HepG2 (cell line): Measurements from ENCODE around the gene SMCHD1. TPM values are rescaled to one million over a fixed set of nuclear protein-coding genes. Genes with fewer than 3 reads are reported as not detected.

ENCODE experiments used
- ATAC-seq: fragments of 200-7000 bp; cut with Tn5 transposase; 3 replicates; pipeline ENCODE4 v1.9.1; 2020; ENCODE audit warnings: mild to moderate bottlenecking, moderate library complexity
- BruUV-seq: library from RNA; stranded (reverse); fragments of 400-500 nt; replicated peaks from 2 replicates; lab custom pipeline; 2021; lab: Mats Ljungman, UMichigan
- CTCF ChIA-PET: fragments of 300-600 bp; formaldehyde crosslinking; extraction: SDS; loops from one replicate; lab custom pipeline; 2021; ENCODE audit warnings: low total read pairs, inconsistent platforms, low intra/inter-chr PET ratio; lab: Yijun Ruan, JAX
- POLR2A ChIA-PET: fragments of 350-600 bp; sonication (Branson Sonifier 250); formaldehyde crosslinking; loops from one replicate; lab custom pipeline; 2020; ENCODE audit warnings: antibody characterized with exemption, inconsistent platforms; lab: Yijun Ruan, JAX
- DNase-seq: peaks from one replicate; pipeline ENCODE4 v3.0.0-alpha.2; 2015; ENCODE audit warnings: low spot score
- FAIRE-seq: peaks from 3 replicates; lab custom pipeline; 2011; peaks lifted over from hg19 to GRCh38; lab: Jason Lieb, UNC
- H2AFZ ChIP-seq: one replicate; pipeline ENCODE4 v1.6.1; 2011; ENCODE audit warnings: low read length, inconsistent platforms
- H3K27ac ChIP-seq: fragments of 300-600 bp; 3 replicates; pipeline ENCODE4 v1.8.0; 2011; ENCODE audit warnings: mixed run types, mild to moderate bottlenecking, mixed read lengths, low read length, inconsistent platforms; ENCODE audit not compliant: insufficient read depth; ENCODE audit errors: extremely low read length
- H3K27me3 ChIP-seq, 2 experiments: fragments of 200-600 bp in 1 of 2; 2 replicates in 1 of 2; 3 replicates in 1 of 2; pipeline versions ENCODE4 v1.6.0 to v1.8.0; 2011; ENCODE audit warnings: low read length in 2 of 2, mild to moderate bottlenecking in 2 of 2, moderate library complexity in 2 of 2, inconsistent platforms in 1 of 2; ENCODE audit not compliant: insufficient read depth in 2 of 2, control insufficient read depth in 1 of 2
- H3K36me3 ChIP-seq, 2 experiments: fragments of 200-600 bp in 1 of 2; replicated peaks in 1 of 2; 2 replicates in 1 of 2; 3 replicates in 1 of 2; pipeline versions ENCODE4 v1.5.1 to v1.8.0; 2011; ENCODE audit warnings: low read length in 2 of 2, inconsistent platforms in 1 of 2; ENCODE audit not compliant: insufficient read depth in 2 of 2, control insufficient read depth in 1 of 2
- H3K4me1 ChIP-seq: 2 replicates; pipeline ENCODE4 v1.5.1; 2012; ENCODE audit warnings: low read length, inconsistent platforms; ENCODE audit not compliant: insufficient read depth
- H3K4me2 ChIP-seq: 2 replicates; pipeline ENCODE4 v1.6.0; 2011; ENCODE audit warnings: low read depth, low read length, inconsistent platforms
- H3K4me3 ChIP-seq, 3 experiments: fragments of 200-600 bp in 1 of 3; sonication (generic), shearing (Covaris generic) in 1 of 3; replicated peaks in 1 of 3; 2 replicates each; pipeline ENCODE4 v1.5.1; 2011 to 2016; ENCODE audit warnings: low read length in 3 of 3, inconsistent platforms in 2 of 3, low read depth in 2 of 3, mild to moderate bottlenecking in 2 of 3, control low read depth in 1 of 3, mixed read lengths in 1 of 3; ENCODE audit not compliant: insufficient read depth in 1 of 3
- H3K79me2 ChIP-seq: one replicate; pipeline ENCODE4 v1.6.1; 2011; ENCODE audit warnings: low read length, inconsistent platforms; ENCODE audit not compliant: insufficient read depth
- H3K9ac ChIP-seq: 2 replicates; pipeline ENCODE4 v1.6.0; 2011; ENCODE audit warnings: mild to moderate bottlenecking, low read depth, low read length, inconsistent platforms; ENCODE audit not compliant: insufficient read depth
- H3K9me3 ChIP-seq: 2 replicates; pipeline ENCODE4 v1.5.1; 2012; ENCODE audit warnings: mild to moderate bottlenecking, low read length
- H4K20me1 ChIP-seq: 2 replicates; pipeline ENCODE4 v1.6.0; 2011; ENCODE audit warnings: inconsistent platforms, mild to moderate bottlenecking, low read length, moderate library complexity; ENCODE audit not compliant: insufficient read depth
- CREB1 ChIP-seq, 2 experiments: fragments of 450-650 bp in 1 of 2; IDR thresholded peaks; 2 replicates each; pipeline ENCODE4 v1.6.1; 2016 to 2017; ENCODE audit warnings: control low read depth in 1 of 2, mild to moderate bottlenecking in 1 of 2, missing compliant biosample characterization in 1 of 2, missing genetic modification characterization in 1 of 2
- FOXA1 ChIP-seq, 2 experiments: fragments of 450-650 bp in 1 of 2; sonication (generic) in 1 of 2; formaldehyde crosslinking in 1 of 2; IDR thresholded peaks; 2 replicates each; pipeline versions ENCODE4 v1.4.0 to v1.6.1; 2016 to 2020; ENCODE audit warnings: missing genetic modification reagents in 1 of 2
- NFE2 ChIP-seq: sonication (generic); formaldehyde crosslinking; IDR thresholded peaks from 2 replicates; pipeline ENCODE4 v1.4.0; 2020; ENCODE audit warnings: missing genetic modification reagents
- PAWR ChIP-seq: sonication (generic); formaldehyde crosslinking; IDR thresholded peaks from 2 replicates; pipeline ENCODE4 v1.4.0; 2020; ENCODE audit warnings: missing genetic modification reagents, mild to moderate bottlenecking, borderline replicate concordance
- RORA ChIP-seq: sonication (generic); formaldehyde crosslinking; IDR thresholded peaks from 2 replicates; pipeline ENCODE4 v1.5.0; 2020; ENCODE audit warnings: mild to moderate bottlenecking, missing genetic modification reagents, moderate library complexity
- RXRB ChIP-seq: IDR thresholded peaks from 2 replicates; pipeline ENCODE4 v1.6.1; 2016; ENCODE audit warnings: borderline replicate concordance, missing genetic modification reagents, missing compliant biosample characterization
- TCF7L2 ChIP-seq: IDR thresholded peaks from 2 replicates; pipeline ENCODE4 v1.6.1; 2011; ENCODE audit warnings: mild to moderate bottlenecking, low read depth, low read length, moderate library complexity
- ZBTB21 ChIP-seq: sonication (generic); formaldehyde crosslinking; IDR thresholded peaks from 2 replicates; pipeline ENCODE4 v1.4.0; 2020; ENCODE audit warnings: missing genetic modification reagents
- ZFP36L1 ChIP-seq: sonication (generic); formaldehyde crosslinking; IDR thresholded peaks from 2 replicates; pipeline ENCODE4 v1.8.0; 2022; ENCODE audit warnings: mild to moderate bottlenecking, missing genetic modification reagents, moderate library complexity
- ZNF282 ChIP-seq: fragments of 450-650 bp; IDR thresholded peaks from 2 replicates; pipeline ENCODE4 v1.6.1; 2018; ENCODE audit not compliant: partially characterized antibody
- ZNF331 ChIP-seq: sonication (generic); formaldehyde crosslinking; IDR thresholded peaks from 2 replicates; pipeline ENCODE4 v1.4.0; 2020; ENCODE audit warnings: missing genetic modification reagents
- ZNF343 ChIP-seq: sonication (generic); formaldehyde crosslinking; IDR thresholded peaks from 2 replicates; pipeline ENCODE4 v1.4.0; 2020; ENCODE audit warnings: mild to moderate bottlenecking, missing genetic modification reagents
- ZNF703 ChIP-seq: sonication (generic); formaldehyde crosslinking; IDR thresholded peaks from 2 replicates; pipeline ENCODE4 v1.5.1; 2020; ENCODE audit warnings: missing genetic modification reagents, mild to moderate bottlenecking, moderate library complexity, borderline replicate concordance
- ZNF709 ChIP-seq: sonication (generic); formaldehyde crosslinking; IDR thresholded peaks from 2 replicates; pipeline ENCODE4 v1.5.0; 2020; ENCODE audit warnings: mild to moderate bottlenecking, missing genetic modification reagents
- ZNF75D ChIP-seq: sonication (generic); formaldehyde crosslinking; IDR thresholded peaks from 2 replicates; pipeline ENCODE4 v1.8.1; 2023; ENCODE audit warnings: missing genetic modification reagents, mild to moderate bottlenecking, borderline replicate concordance
- ZNF891 ChIP-seq: sonication (generic); formaldehyde crosslinking; IDR thresholded peaks from 2 replicates; pipeline ENCODE4 v1.5.0; 2020; ENCODE audit warnings: mild to moderate bottlenecking, missing genetic modification reagents
- ZSCAN20 ChIP-seq: sonication (generic); formaldehyde crosslinking; IDR thresholded peaks from 2 replicates; pipeline ENCODE4 v1.4.0; 2020; ENCODE audit warnings: missing genetic modification reagents, mild to moderate bottlenecking, borderline replicate concordance
- WGBS: methylation state at CpG from one replicate; pipeline ENCODE4 v1.1.6; 2017; ENCODE audit warnings: low lambda C conversion rate; 5-methylcytosine and 5-hydroxymethylcytosine counted together
- in situ Hi-C: cut with HindIII; loops from 2 replicates; pipeline ENCODE4 v1.10.0; 2017; ENCODE audit warnings: low pct_unique_long_range_greater_than_20kb; ENCODE audit not compliant: extremely low pct_ligation_motif_present
- intact Hi-C: fragments of 100-400 bp; cut with micrococcal nuclease; formaldehyde crosslinking; loops from one replicate; pipeline ENCODE4 v1.10.0; 2022; ENCODE audit not compliant: unreplicated experiment
- polyA plus RNA-seq, 8 experiments: library from polyadenylated mRNA; depleted of rRNA in 3 of 8; stranded (reverse) in 7 of 8; unstranded in 1 of 8; fragments of >200 nt; fragmentation: Illumina TruSeq in 4 of 8; extraction: Trizol in 4 of 8; gene quantifications; 2 replicates each; pipeline versions ENCODE4 v1.2.1 to v1.2.3, GENCODE V29; 2011 to 2016; ENCODE audit warnings: low read depth in 4 of 8, missing spikeins in 1 of 8, mixed read lengths in 1 of 8; ENCODE audit not compliant: insufficient read depth in 1 of 8
- total RNA-seq, 5 experiments: library from RNA; depleted of rRNA; stranded (reverse); fragments of >200 nt; fragmentation: Illumina TruSeq; extraction: Trizol; gene quantifications; 2 replicates each; pipeline ENCODE4 v1.2.3, GENCODE V29; 2016; ENCODE audit warnings: low read depth in 1 of 5
- TF ChIP-seq, protein P1 (sequence below): IDR thresholded peaks from 2 replicates; pipeline ENCODE4 v1.6.1; 2016; ENCODE audit warnings: low read depth, missing genetic modification reagents, missing compliant biosample characterization

Gene SMCHD1
- total and polyA plus RNA-seq, 2 of the 13 experiments (the other 11 are each of a cell fraction or from before 2014, with no cell fraction given), result 21.4 to 93.6 TPM

DNA sequence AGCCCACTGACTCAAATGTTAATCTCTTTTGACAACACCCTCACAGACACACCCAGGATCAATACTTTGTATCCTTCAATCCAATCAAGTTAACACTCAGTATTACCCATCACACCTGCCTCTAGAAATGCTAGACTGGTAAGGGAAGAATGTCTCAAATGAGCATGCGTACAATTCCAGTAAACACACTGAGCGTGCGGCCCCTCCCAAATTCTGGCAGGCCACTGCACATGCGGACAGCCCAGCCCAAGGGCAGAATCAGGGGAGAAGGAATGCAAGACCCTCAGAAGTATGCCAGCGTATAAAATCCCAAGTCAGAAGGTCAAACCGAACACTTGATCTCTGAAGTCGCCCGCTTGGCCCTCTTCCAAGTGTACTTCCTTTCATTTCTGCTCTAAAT is 183.7 kb downstream of the SMCHD1 start:
- CTCF ChIA-PET, result no interaction called here
- DNase-seq (no peak), FAIRE-seq (no peak), ATAC-seq (no peak)
- peaks cover 0 to 13% of the 10 kb centered on the region in 2 experiments; a peak in 2 of 5 replicates for H3K27me3 ChIP-seq
- H3K4me2 ChIP-seq, result no peak overlapping the region
- intact Hi-C loops, result no loop called here
- H3K4me3 ChIP-seq, result no peak overlapping the region
- WGBS, result 84% methylated on average over 8 of the region's 8 CpGs
- H3K27ac ChIP-seq, result no peak overlapping the region
- no peak overlapping the region for H2AFZ ChIP-seq
- H3K79me2 ChIP-seq, result no peaks in the 10 kb centered on the region
- in situ Hi-C loops, result no loop called here
- BruUV-seq, result no TSS peak
- H3K9ac ChIP-seq, result no peak overlapping the region
- H3K36me3 ChIP-seq, result no peaks in the 10 kb centered on the region
- H3K9me3 ChIP-seq, result no peaks in the 10 kb centered on the region
- H4K20me1 ChIP-seq, result no peaks in the 10 kb centered on the region
- POLR2A ChIA-PET, result no interaction called here
- TF ChIP-seq CREB1 (IDR thresholded peaks at IDR 0.05) (no peak), CREB1 (CRISPR knock-in tag; IDR thresholded peaks at IDR 0.05) (no peak), NFE2 (CRISPR knock-in tag) (no peak), RORA (no peak), ZNF331 (CRISPR knock-in tag) (no peak), ZBTB21 (CRISPR knock-in tag) (no peak), FOXA1 (IDR thresholded peaks at IDR 0.05) (no peak), FOXA1 (CRISPR knock-in tag; IDR thresholded peaks at IDR 0.05) (no peak), ZNF282 (no peak), ZNF891 (no peak), ZNF703 (CRISPR knock-in tag) (no peak), ZNF709 (CRISPR knock-in tag) (no peak), TCF7L2 (no peak), PAWR (CRISPR knock-in tag) (no peak), ZNF75D (CRISPR knock-in tag) (no peak), ZFP36L1 (CRISPR knock-in tag) (no peak), RXRB (CRISPR knock-in tag) (no peak), ZNF343 (CRISPR knock-in tag) (no peak), ZSCAN20 (CRISPR knock-in tag) (no peak)
- TF ChIP-seq, protein P1, sequence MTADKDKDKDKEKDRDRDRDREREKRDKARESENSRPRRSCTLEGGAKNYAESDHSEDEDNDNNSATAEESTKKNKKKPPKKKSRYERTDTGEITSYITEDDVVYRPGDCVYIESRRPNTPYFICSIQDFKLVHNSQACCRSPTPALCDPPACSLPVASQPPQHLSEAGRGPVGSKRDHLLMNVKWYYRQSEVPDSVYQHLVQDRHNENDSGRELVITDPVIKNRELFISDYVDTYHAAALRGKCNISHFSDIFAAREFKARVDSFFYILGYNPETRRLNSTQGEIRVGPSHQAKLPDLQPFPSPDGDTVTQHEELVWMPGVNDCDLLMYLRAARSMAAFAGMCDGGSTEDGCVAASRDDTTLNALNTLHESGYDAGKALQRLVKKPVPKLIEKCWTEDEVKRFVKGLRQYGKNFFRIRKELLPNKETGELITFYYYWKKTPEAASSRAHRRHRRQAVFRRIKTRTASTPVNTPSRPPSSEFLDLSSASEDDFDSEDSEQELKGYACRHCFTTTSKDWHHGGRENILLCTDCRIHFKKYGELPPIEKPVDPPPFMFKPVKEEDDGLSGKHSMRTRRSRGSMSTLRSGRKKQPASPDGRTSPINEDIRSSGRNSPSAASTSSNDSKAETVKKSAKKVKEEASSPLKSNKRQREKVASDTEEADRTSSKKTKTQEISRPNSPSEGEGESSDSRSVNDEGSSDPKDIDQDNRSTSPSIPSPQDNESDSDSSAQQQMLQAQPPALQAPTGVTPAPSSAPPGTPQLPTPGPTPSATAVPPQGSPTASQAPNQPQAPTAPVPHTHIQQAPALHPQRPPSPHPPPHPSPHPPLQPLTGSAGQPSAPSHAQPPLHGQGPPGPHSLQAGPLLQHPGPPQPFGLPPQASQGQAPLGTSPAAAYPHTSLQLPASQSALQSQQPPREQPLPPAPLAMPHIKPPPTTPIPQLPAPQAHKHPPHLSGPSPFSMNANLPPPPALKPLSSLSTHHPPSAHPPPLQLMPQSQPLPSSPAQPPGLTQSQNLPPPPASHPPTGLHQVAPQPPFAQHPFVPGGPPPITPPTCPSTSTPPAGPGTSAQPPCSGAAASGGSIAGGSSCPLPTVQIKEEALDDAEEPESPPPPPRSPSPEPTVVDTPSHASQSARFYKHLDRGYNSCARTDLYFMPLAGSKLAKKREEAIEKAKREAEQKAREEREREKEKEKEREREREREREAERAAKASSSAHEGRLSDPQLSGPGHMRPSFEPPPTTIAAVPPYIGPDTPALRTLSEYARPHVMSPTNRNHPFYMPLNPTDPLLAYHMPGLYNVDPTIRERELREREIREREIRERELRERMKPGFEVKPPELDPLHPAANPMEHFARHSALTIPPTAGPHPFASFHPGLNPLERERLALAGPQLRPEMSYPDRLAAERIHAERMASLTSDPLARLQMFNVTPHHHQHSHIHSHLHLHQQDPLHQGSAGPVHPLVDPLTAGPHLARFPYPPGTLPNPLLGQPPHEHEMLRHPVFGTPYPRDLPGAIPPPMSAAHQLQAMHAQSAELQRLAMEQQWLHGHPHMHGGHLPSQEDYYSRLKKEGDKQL (CRISPR knock-in tag), result no peak
- peaks cover 9% of the 10 kb centered on the region; the same call in 1 of the 2 replicates for H3K4me1 ChIP-seq
